ENCODE results near the gene VWC2L.

Gene VWC2L

DNA sequence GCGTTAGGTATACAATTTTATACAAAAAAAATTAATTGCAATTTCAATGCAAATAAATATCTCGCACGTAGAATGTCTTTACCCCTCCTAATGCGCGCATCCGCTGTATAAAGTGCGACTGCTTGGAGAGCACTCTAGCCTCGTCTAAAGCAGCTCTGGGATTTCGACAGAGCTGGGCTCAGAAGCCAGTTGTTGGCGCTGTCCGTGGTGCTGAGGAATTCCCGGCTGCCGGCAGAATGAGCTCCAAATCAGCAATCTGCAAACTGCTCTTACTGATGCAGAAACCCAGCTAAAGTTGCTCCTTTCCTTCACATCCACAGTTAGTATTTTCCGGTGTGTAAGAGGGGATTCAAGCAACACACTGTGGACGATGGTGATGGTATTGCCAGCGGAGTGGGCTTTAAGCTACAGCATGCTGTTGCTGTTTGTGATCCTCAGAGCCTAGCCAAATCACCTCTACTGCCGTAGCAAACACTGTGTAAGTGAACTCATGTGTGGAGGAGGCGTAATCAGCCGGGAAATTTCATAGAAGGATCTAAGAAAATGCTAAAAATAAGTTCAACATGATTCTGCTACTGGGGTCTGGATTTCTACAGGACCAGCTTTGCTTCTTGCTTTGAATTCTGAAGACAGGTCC is at the start of gene VWC2L:
Gene VWC2L, plus strand, starts transcription at position 137 of the 637 bp plus-strand sequence. CDS start 3,140 bp downstream, outside the sequence.
- DNase-seq: no peak

DNA sequence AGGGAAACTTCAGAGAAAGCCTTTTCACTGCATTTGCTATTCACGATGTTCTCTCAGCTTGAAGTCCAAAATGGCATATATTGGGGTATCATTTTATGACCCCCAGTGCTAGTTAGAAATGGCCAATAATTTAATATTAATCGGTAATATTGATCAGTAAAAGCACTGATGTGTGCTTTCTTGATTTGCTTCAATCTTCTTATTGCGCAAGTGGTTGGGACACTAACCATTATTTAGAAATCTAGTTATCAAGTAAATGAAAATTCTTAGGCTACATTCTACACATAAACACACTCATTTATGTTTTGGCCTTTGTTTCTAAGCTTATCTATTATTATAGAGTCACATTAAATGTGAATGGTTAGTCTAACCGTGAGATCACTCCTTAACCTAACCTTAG is 49.7 kb upstream of the VWC2L start:
- DNase-seq: no peak

DNA sequence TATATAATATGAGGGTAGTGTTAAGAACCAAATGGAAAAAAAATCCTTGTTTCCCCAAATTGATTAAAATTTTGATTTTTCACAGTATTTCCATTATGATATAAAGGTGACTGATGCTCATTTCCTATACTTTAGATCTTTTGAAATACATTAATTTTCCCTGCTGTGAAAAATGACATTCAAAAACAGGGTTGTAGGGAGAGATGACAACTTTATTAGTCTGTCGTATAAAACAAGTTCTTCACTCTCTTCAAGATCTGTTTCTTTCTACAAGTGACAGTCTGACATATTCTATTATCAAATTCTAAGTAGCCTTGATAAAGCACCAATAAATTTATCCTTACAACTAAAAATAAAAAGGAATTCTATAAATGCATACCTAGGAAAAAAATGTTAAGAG is 45.3 kb upstream of the VWC2L start:
- no peak for DNase-seq

DNA sequence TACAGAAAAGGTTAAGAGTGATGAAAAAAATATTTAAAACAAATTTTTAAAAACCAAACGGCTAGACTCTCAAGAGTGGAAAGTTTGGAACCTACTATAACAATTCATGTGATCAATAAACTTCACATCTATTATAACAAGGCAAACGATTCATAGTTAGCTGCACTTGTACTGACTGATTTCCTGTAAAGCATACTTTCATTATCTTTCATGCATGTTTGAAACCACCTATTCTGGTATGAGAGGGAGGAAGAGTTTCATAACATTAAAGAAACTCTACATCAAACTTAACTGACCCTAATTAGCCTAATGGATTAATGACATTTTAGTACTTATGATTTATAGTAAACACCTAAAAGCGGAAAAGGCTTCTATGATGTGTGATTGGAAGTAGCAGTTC is 43.7 kb upstream of the VWC2L start:
- DNase-seq: no peak

DNA sequence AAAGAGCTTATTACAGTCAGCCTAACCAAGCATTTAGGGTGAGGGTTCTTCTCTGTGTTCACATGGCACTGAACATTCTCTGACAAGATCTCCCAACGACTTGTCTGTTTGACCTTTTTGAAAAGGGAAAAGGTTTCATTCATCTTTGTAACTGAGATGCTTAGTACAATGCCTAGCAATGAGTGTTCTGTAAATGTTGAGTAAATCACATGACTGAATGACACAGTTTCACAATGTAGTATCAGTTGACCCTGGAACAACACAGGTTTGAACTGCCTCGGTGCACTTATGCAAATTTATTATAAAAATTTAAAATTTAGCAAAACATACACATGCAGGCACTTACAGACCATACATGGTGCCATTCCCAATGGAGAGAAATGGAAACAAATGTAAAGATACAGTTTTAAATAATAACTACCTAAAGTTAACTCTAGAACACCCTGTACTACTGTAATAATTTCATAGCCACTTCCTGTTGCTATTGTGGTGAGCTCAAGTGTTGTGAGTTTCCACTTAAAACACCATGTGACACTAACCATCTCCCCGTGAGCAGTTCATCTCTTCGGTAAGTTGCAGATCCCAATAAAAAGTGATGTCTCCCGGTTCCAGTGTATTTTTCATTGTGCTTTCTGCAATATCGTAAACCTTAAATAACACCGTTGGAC is 34.1 kb upstream of the VWC2L start:
- DNase-seq: no peak

DNA sequence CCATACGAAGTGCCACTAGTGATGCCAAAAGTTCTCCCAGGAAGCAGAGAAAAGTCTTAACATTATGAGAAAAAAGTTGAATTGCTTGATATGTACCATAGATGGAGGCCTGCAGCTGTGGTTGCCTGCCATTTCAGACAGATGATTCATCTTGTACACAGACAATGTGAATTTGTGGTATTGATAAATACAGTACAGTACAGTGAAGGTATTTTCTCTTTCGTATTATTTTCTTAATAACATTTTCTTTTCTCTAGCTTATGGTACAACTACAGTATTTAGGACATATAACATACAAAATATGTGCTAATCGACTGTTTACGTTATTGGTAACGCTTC is 33.6 kb upstream of the VWC2L start:
- DNase-seq: no peak

DNA sequence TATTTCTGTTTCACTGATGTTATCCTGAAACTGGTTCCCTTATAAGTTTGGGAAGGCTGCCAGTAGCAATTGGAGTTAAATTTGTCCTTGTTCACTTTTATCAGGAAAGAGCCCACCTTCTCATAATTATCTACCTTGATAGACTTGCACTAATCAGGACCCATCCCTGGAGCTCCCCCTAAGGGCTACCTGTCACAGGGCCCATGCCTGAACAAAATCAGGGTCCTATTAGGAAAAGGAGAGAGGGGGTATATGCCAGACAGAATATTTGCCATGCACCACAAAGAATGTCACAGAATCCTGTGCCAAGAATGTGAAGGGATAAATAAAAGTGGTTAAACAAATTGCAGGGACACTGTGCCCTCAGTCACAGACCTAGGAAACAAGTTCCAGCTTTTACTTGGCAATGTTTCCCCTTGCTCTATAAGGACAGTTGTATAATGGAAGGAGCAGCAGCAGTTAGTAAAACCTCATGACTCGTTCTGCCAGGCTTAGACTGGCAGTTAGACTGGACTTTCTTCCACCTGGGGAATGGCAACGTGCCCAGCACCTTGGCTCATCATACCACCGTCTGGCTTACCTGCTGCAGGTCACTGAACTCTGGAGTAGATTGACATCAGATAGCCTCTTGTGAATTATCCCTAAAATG is 32.3 kb upstream of the VWC2L start:
- DNase-seq: no peak

DNA sequence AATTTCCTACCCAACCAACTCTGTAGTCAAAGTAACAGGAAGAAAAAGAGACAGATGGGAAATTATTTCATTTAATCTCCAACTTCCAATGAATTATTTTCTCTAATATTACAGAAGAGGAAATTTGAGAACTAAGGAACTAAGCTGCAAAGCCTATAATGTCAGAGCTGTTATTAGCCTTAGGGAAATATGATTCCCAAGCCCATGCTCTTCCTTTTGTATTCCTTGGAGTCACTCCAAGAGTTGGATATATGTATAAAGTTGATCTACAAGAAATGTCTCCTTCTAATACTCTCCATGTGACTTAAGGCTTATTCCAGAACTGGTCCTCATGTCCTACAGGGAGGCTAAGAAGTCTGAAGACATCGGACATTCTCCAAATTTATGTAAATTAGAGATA is 31.6 kb upstream of the VWC2L start:
- no peak for DNase-seq

DNA sequence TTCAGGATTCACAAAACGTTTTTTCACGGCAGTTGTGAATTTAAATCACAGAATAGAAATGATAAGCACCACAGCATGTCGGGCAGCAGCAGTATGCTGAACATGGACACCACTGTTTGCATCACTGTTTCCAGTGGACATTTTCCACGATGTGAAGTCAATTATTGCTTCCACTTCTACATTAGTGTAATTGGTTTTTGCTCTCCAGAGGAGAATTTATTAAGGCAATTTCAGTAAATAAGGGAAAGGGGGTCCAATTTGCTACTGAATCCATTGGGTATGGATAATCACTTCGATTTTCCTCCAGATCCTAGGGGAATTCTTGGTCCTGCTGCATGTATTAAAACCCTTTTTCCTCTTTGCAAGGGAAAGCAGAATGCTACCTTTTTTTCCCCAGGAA is 30.2 kb upstream of the VWC2L start:
- no peak for DNase-seq

DNA sequence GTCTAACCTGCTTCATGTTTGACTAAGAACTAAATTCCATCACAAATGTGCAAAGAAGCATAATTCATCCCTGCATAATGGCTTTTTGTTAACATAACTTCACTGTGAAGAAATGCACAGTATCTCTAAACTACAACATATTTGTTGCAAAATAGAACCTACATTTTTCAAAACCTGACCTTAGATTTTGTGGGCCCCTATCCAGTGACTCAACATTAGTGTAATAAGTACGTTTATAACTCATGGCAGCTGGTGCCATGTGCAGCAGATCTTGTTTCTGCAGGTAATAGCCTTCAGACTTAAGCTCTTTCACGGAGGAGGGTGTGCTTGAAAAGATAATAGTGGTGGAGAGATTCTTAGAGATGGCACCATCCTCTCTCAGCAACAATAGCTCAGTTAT is 28.6 kb upstream of the VWC2L start:
- no peak for DNase-seq

DNA sequence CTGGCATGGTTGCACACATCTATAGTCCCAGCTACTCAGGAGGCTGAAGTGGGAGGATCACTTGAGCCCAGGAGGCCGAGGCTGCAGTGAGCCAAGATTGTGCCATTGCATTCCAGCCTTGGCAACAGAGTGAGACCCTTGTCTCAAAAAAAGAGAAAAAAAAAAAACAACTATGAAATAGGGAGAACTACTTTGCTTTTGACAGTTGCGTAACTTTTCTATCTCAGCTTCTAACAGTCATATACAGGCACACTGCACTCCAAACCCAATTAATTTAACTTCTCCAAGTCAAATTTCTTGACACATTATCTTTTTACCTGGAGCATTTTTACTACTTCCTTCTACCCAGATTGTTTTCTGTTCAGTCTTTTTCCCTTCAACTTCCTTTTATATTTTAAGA is 24.1 kb upstream of the VWC2L start:
- no peak for DNase-seq

DNA sequence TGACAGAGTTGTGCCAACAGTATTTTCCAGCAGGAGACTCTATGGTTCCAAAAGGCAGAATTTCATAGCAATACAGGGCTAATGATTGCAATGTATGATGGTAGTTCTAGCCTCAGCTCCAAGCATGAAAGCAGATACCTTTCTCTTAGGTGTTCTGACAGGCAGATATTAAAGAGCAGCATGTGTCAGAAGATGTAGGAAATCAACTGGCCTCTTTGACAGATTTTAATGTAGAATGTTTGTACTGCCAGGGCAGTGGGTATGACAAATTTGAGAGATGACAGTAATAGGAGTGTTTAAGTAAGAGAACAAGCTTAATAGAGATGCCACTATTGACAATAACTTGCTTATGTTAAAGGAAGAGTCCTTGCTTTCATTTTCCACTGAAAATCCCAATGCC is 21.5 kb upstream of the VWC2L start:
- DNase-seq: no peak

DNA sequence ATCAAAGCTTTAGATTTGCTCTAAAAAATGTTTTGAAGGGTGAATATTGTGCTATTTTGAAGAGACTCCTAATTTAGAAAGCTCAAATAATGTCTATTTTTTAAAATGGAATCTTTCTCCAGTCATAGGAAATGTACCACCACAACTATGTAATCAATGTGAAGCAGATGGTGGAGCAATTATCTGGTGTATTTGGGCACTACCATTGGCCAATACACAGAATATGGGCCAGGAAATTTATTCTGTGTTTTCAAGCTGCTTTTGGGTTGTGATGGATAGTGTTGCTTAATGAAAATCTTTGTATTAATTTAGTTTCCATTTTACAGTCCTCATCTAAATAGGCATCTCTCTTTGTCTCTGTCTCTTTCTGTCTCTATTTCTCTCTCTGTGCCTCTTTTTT is 17.1 kb upstream of the VWC2L start:
- no peak for DNase-seq

DNA sequence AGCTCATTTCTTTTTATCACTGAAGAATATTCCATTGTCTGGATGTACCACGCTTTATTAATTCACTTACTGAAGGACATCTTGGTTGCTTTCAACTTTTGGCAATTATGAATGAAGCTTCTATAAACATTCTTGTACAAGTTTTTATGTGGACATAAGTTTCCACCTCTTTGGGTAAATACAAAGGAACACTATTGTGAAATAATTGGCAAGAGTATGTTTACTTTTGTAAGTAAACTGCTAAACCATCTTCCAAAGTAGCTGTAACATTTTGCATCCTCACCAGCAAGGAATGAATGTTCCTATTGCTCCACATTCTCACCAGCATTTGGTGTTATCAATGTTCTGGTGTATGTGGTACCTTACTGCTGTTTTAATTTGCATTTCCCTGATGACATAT is 15.8 kb upstream of the VWC2L start:
- DNase-seq: no peak

DNA sequence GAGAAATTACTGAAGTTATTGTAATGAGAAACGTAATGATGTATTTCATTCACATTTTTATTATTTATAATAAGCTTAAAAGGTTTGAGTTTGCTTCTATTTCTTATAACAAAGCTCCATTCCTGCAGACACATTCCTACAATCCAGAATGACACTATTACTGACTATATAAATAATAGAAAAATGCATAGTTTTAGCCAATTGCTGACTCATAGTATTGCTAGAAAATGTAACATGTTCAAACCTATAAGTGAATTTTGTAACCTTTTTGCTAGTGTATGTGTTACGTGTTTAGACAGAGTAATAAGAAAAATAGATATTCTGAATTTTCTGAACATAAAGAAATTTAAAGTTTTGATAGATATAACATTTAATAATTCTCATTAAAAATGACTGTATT is 9.3 kb upstream of the VWC2L start:
- no peak for DNase-seq

DNA sequence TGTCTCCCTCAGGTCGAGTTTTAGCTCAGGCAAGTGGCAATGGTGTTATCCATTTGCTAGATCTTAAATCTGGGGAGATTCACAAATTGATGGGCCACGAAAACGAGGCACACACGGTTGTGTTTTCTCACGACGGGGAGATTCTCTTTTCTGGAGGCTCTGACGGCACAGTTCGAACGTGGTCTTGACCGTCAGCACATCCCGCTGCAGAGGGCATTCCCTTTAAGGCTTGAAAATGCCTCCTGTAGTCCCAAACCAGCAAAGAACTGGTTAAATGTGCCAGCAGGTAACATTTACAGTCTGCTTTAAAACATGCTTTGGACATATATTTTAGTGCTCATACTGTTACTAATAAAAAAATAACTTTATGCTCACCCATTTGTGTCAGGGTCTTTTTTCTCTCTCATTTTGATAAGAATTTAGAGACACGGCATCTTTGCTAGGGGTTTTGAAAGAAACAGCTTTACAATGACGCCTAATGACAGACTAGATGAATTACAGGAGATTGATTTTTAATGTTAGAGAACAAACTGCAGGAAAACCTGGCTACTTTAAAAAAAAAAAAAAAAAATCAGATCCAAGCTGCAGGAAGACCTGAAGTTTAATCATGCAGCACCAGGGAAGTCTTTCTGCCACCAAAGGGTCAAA is 602 bp upstream of the VWC2L start:
- DNase-seq: no peak

DNA sequence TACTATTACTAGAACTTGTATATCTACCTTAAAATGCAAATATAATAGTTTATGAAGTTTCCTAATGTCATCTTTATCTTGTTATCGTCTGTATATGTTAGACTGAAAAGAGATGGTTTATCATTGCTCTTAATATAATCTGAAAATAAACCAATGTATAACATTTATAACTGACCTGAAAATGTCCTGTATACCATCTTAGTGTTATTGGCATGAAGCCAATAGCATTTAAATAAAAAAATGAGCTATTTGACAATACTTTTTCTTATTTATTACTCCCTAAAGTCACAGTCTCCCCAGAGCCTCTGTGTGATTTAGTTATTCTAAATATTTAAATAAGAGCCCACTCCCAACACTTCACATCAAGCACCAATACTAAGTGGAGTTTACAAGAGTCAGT is 1.8 kb downstream of the VWC2L start:
- DNase-seq: no peak

DNA sequence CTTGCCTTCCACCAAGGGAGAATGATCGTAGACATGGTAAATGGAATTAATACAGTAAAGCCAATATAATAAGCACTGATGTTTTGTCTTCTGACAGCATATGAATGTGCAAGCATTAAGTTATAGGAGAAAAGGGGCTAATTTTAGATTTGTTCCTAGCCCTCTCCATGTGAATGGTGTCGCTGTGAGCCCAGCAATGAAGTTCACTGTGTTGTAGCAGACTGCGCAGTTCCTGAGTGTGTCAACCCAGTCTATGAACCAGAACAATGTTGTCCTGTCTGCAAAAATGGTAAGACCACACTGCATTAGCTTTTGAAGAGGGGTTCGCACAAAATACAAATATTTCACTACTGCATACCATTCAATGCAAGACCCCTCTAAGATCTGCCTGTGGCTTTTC is 25.6 kb downstream of the VWC2L start:
- no peak for DNase-seq

DNA sequence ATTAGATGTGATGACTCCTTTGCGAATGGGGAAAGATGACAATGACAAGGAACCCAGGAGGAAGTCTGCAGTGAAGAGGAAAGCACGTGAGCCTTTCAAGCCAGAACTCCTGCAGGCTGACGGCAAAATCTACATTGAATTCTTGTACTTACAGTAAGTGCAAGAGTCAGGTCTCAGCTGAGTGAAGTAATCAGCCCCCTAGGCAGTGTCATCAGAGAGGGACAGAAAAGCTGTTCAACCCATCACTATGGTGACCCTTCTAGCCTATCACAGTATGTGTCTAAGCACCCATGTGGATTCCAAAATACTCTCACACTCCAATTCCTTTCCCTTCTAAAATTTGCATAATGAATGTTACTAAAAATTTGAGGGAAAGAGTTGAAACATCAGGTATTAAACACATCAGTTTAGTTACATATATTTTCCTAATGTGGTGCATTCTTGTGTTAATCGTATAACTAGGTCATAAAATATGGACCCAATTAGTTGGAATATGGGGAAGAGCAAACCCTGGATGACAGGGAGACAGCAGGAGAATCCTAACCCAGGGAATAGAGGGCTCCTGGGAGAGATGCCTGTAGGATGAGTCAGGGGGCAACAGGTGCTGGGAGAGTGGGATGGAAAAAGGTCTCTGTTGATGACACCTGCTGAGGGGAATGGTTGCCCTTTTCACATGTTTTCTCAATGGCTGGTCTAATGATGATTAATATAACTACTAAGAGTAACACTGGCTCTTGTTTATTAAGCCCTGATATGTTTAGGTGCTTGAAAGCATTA is 39.5 kb downstream of the VWC2L start:
- DNase-seq: no peak

DNA sequence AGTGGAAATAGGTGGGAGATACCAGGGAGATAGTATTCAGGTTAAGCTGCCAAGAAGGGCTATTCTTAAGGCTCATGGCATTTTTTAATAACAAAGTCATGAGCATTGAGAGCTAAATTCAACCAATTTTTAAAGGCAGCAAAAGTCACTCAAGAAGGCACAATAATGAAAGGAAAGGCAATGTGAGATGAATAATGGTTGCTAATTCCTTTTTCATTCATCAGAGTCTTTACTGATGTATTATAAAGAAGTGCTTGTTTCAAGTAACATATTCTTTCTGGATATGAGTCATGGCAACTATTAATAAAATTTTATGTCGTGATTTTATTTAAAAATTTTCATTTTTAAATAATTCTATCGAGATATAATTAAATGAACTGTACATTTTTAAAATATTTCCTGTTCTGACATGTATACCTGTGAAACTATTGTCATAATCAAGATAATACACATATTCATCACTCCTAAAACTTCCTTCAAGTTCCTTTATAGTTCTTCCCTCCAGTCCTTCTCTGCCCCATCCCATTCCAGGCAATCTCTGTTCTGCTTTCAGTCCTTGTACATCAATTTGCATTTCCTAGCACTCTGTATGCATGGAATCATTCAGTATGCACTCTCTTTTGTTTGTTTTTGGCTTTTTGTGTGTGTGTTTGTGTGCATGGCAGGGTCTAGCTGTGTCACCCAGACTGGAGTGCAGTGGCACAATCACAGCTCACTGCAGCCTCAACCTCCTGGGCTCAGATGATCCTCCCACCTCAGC is 40.8 kb downstream of the VWC2L start:
- DNase-seq: no peak

DNA sequence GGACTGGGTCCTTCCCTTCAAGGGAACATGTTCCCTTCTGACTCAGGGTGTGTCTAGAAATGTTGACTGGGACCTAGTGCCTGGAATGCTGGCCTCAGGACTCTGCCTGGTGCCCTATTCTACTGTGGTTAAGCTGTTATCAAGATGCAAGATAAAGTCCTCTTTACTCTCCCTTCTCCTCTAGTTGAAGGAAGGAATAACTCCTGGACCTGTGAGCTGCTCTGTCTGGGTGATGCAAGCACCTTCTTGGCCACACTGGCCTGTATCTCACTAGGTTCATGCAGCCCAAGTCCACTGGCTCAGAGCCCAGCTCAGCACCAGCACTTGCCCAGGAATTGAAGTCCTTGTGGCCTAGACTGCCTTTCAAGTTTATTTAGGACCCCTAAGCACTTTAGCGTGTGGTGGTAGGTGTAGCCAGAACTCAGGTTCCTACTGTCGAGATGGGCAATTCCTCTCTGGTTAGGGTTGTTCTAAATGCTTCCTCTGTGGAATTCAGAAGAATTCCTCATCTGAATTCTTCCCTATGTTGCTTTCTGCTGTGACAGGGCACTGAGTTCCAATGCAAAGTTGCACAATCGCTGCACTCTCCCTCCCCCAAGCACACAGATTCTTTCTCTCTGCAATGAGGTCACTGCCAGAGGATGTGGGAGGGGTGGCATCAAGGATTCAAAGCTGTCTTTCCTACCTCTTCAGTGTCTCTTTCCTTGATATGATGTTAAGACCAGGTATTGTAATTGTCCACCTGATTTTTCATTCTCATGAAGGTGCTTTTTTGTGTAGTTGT is 54.7 kb downstream of the VWC2L start:
- no peak for DNase-seq

DNA sequence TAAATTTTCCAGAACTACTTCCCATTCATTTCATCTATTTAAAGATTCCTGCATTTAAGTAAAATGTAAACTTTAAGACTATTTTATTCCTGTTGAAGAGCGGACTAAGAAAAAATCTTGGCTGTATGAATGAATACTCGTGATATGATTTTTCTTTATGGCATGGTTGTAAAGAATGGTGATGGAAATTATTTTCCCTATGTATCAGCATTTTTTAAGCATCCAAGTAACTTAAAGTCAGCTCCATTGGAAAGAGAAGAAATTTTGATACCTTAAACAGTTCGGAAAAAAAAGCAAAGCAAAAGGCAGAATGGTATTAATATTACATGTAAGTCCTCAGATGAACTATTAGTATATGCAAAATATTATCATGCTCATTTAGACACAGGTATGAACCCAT is 58.9 kb downstream of the VWC2L start:
- no peak for DNase-seq
